ENCODE measurements around the gene GABRP. TPM values are rescaled to one million over a fixed set of nuclear protein-coding genes. Genes with fewer than 3 reads are reported as not detected.
"Not testable (repeated sequence)": the region's sequence is repeated elsewhere in the genome, so short reads cannot be mapped to it uniquely, and the experiment has no call there.

GABRP gene
- total RNA-seq, 1 donor from 2014 or later: not detected

- no peak for DNase-seq (ENCODE audit: low spot score in 2 of 2)
- FAIRE-seq: no peak
These were observed 30.2 kb upstream of the GABRP start for GRCh38 chr5:170753311-170753710.

- not testable (repeated sequence) for DNase-seq (ENCODE audit: low spot score in 2 of 2); FAIRE-seq
These were observed 29.0 kb upstream of the GABRP start for GRCh38 chr5:170754508-170754907.

GRCh38 chr5:170755679-170756456 lies 27.7 kb upstream of the GABRP start:
- DNase-seq (ENCODE audit: low spot score in 2 of 2) (no peak), FAIRE-seq (no peak)

GRCh38 chr5:170756691-170757090 lies 26.8 kb upstream of the GABRP start:
- DNase-seq (ENCODE audit: low spot score in 2 of 2) (no peak), FAIRE-seq (no peak)

DNA sequence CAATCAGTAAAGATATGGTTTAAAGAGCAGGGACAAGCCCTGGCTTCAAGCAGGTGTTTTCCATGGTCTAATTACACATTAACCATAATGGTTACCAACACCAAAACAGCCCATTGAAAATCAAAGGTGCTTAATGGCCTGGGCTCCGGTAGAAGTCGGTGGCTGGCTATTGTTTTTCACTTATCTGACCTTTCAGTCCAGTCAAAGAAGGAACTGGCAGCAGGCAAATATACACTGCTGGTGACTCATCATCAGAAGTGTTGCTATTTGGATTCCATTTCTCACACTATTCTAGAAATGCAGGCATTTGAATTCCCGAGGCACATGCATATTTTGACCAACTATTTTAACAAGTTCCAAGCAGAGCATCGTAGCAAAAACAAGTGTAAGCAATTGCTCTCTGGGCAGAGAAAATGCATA lies 26.3 kb upstream of the GABRP start:
- no peak for FAIRE-seq
- DNase-seq (ENCODE audit: low spot score in 2 of 2): no peak

DNA sequence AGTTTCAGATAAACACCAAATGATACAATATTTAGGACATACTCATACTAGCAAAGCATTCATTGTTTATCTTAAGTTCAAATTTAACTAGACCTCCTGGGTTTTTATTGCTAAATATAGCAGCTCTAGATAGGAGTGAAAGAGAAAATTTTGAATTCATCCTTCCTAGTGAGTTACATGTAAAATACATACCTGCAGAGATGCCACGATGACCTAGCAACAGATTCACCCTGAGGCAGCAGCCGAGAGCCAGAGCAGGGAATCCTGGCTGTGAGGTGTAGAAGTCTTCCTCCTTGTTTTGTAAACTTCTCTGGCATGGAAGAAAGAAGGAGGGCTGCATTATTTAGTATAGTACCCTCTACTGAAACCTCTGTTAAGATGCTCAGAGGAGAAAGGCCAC lies 25.9 kb upstream of the GABRP start:
- DNase-seq (ENCODE audit: low spot score in 2 of 2) (no peak), FAIRE-seq (no peak)

- FAIRE-seq: no peak
These were observed 25.0 kb upstream of the GABRP start for GRCh38 chr5:170758481-170758880.

GRCh38 chr5:170760113-170760512 lies 23.4 kb upstream of the GABRP start:
- FAIRE-seq: no peak
- no peak for DNase-seq (ENCODE audit: low spot score in 2 of 2)

More at GRCh38 chr5:170758481-170758880, 25.0 kb upstream of the GABRP start:
- DNase-seq (ENCODE audit: low spot score in 2 of 2): no peak

DNA sequence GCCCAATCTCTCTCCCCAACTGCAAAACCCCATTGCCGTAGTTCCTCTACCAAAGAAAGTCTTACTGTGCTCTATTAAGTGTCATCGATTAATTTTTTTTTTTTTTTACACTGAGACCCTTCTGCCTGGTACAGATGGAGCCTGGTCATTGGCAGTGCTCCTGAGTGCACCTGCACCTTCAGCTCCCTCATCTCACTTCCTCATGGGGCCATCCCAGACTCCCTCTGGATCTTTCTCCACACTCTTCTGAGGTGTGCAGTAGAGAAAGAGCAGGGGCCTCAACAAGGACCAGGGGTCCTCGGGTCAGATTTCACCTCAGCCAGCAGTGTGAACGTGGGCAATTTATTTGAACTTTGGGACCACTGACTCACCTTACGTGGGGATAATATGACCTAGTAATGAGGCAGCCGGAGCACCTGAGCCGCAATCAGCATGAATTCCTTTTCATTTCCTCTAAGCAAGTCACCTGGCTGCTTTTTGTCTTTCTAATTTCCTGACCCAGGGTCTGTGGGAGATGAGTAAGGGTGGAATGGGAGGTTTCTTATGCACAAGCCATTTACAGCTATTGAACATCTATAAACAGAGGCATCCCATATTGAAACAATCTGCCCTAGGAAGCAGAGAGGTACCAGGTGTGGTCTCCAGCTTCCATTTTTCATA lies 22.3 kb upstream of the GABRP start:
- DNase-seq (ENCODE audit: low spot score in 2 of 2) (no peak), FAIRE-seq (no peak)

GRCh38 chr5:170761708-170762066 lies 21.8 kb upstream of the GABRP start:
- no peak for FAIRE-seq

GRCh38 chr5:170762298-170762697 lies 21.2 kb upstream of the GABRP start:
- FAIRE-seq; DNase-seq (ENCODE audit: low spot score in 2 of 2): not testable (repeated sequence)

More at GRCh38 chr5:170761708-170762066, 21.8 kb upstream of the GABRP start:
- no peak for DNase-seq (ENCODE audit: low spot score in 2 of 2)

- not testable (repeated sequence) for FAIRE-seq; DNase-seq (ENCODE audit: low spot score in 2 of 2)
These were observed 17.7 kb upstream of the GABRP start for GRCh38 chr5:170765868-170766267.

DNA sequence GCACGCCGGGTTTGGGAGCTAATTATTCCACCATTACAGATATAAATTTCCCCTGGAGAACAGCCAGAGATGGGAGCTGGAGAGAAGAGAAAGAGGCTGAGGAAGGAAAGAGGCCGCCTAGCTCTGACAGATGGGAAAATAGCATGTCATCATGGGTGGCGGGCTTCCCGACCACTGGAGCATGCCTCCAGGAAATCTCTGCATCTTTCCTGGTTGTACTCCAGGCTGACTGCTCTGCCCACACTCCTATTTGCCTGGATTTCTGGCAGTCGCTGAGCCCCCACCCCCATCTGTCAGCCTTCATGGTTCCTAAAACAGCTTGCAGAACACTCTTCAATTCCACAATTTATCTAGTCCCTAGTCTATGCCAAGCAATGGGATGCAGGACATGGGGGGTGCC lies 14.3 kb upstream of the GABRP start:
- no peak for FAIRE-seq

GRCh38 chr5:170769898-170770416 lies 13.6 kb upstream of the GABRP start:
- no peak for DNase-seq (ENCODE audit: low spot score in 2 of 2)
- FAIRE-seq: no peak

More for the DNA sequence above, 14.3 kb upstream of the GABRP start:
- peak in 1 of 2 donors; percentile 25 for DNase-seq (ENCODE audit: low spot score in 2 of 2)

DNA sequence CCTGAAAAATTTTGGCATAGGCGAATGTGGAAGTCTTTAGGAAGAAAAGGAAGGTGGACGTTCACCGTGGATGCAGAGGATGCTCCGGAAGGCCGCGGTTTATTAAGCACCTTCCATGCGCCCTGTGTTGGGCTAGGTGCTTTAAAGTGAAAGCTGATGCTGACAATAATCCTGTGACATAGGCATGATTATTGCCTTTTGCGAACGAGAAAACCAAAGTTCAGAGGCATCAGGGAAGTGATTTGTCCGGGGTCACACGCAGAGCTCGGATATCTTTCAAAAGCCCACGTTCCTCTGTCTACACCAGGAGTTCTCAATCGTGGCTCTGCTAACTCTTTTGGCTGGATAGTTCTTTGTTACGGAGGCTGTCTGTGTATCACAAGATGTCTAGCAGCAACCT lies 12.0 kb upstream of the GABRP start:
- FAIRE-seq (no peak), DNase-seq (ENCODE audit: low spot score in 2 of 2) (no peak)

DNA sequence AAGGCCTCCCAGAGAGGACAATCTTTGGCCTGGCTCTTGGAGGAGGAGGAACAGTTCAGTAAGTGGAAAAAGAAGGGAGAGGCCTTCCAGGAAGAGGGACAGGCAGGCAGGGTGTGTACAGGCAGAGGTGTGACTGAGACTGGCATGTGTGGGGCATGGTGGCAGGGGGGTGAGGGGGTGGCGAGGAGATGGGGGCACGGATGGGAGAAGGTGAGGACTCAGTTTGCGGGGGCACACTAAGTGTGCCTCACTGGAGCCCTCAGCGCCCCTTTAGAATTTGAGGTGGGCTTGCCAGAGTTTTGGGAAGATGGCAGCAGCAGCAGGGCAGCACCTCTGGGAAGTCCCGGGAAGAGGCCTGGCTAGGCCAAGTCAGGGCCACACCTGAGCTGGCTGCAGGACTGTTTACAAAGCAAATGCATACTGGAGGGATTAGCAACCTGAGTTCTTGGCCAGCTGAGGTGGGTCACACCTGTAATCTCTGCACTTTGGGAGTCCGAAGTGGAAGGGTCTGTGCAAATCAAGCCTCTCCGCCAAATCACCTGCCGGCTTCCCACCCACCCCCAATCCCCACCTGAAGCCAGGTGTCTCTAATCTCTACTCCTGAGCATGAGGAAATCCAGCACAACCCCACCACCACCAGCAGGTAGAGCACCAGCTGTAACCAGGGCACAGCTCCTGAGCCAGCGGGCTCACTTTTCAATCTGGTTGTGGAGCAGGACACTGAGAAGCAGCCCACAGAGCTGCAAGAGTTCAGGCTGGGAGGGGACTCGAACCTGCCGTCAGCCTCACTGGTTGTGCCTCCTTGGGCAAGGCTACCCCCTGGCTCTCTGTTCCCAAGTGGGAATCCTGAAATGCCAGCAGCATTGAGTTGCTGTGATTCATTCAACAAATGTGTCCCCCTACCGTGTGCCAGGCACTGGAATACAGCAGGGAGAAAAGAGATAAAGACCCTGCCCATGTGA lies 10.2 kb upstream of the GABRP start:
- DNase-seq (ENCODE audit: low spot score in 2 of 2) (no peak), FAIRE-seq (no peak)

DNA sequence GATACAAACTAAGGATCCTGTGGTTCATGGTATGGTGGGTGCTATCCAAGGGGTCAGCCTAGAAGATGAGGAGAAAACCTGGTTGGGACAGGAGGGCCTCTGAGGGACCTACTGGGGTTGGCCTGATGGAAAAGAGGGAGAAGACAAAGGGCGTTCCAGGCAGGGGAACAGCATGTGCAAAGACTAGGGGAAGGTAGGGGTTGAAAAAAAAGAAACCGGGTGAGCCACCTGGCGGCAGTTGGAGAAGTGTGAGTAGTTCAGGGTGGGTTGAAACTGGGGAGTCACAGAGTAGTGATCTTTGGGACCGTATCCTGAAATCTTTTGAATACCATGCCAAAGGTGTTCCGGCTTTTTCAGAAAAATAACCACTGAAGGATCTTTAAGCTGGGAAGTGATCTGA lies 8.7 kb upstream of the GABRP start:
- FAIRE-seq (no peak), DNase-seq (ENCODE audit: low spot score in 2 of 2) (no peak)

DNA sequence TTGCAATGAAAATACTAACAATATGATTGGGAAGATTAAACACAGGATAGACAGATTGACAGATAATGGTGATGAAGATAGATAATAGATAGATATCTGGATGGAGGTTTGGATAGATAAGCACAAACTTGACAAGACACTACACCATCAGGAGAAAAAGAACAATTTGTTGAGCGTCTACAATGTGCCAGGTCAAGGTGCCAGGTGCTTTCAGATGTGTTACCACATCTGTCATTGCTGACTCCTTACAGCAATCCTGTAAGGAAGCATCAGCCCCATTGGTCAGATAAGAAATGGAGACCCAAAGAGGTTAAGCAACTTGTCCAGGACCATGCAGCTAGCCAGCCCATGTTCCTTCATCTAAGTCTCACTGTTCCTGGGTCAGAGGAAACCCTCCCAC lies 1.6 kb upstream of the GABRP start:
- no peak for DNase-seq (ENCODE audit: low spot score in 2 of 2)
- FAIRE-seq: no peak

- DNase-seq (ENCODE audit: low spot score in 2 of 2): no peak
- no peak for FAIRE-seq
These were observed 1.1 kb upstream of the GABRP start for GRCh38 chr5:170782438-170782837.

- DNase-seq (ENCODE audit: low spot score in 2 of 2) (no peak), FAIRE-seq (no peak)
These were observed 1.9 kb downstream of the GABRP start for GRCh38 chr5:170785416-170785815.

GRCh38 chr5:170787216-170787615 lies 3.7 kb downstream of the GABRP start:
- DNase-seq (ENCODE audit: low spot score in 2 of 2): no peak
- FAIRE-seq: no peak

Measured in frontal cortex (tissue), 4 donors.